Middle frontal gyrus (tissue), 1 donor: ENCODE measurements around the gene PEPD.

ENCODE experiments used
- DNase-seq: peaks from one replicate; pipeline ENCODE4 v3.0.0-alpha.2; 2015; ENCODE audit warnings: low spot score; ENCODE audit errors: extremely low spot score

Gene PEPD

GRCh38 chr19:33408116-33408515 is 113.5 kb downstream of the PEPD start:
- no peak for DNase-seq

- DNase-seq: no peak
Observed at GRCh38 chr19:33407716-33408115, 113.9 kb downstream of the PEPD start.

GRCh38 chr19:33407140-33407551 is 114.4 kb downstream of the PEPD start:
- no peak for DNase-seq

GRCh38 chr19:33406521-33407139 is 115.0 kb downstream of the PEPD start:
- no peak for DNase-seq

GRCh38 chr19:33405553-33406461 is 115.8 kb downstream of the PEPD start:
- no peak for DNase-seq

GRCh38 chr19:33405254-33405552 is 116.4 kb downstream of the PEPD start:
- DNase-seq: no peak

- no peak for DNase-seq
Observed at GRCh38 chr19:33404506-33405253, 116.9 kb downstream of the PEPD start.

- DNase-seq: no peak
Observed at GRCh38 chr19:33403973-33404304, 117.7 kb downstream of the PEPD start.

GRCh38 chr19:33403221-33403972 is 118.2 kb downstream of the PEPD start:
- no peak for DNase-seq

GRCh38 chr19:33402421-33403220 is 119.0 kb downstream of the PEPD start:
- no peak for DNase-seq

GRCh38 chr19:33401683-33402420 is 119.7 kb downstream of the PEPD start:
- DNase-seq: no peak

- DNase-seq: no peak
Observed at GRCh38 chr19:33400856-33401682, 120.5 kb downstream of the PEPD start.

- no peak for DNase-seq
Observed at GRCh38 chr19:33399745-33400681, 121.6 kb downstream of the PEPD start.

- DNase-seq: no peak
Observed at GRCh38 chr19:33399081-33399744, 122.4 kb downstream of the PEPD start.

GRCh38 chr19:33398361-33399060 is 123.1 kb downstream of the PEPD start:
- no peak for DNase-seq

GRCh38 chr19:33397536-33398360 is 123.8 kb downstream of the PEPD start:
- no peak for DNase-seq
